GDM1 (cell line): Measurements from ENCODE around the gene G6PC1.
"Not testable (repeated sequence)": the region's sequence is repeated elsewhere in the genome, so short reads cannot be mapped to it uniquely, and the experiment has no call there.

Source experiments
- DNase-seq: peaks from one replicate; lab custom pipeline; 2025; lab: John Stamatoyannopoulos, UW

The G6PC1 gene

GRCh38 chr17:42901535-42902229, 1.1 kb downstream of the G6PC1 start:
- no peak for DNase-seq

GRCh38 chr17:42904110-42904469, 3.5 kb downstream of the G6PC1 start:
- no peak for DNase-seq

DNA sequence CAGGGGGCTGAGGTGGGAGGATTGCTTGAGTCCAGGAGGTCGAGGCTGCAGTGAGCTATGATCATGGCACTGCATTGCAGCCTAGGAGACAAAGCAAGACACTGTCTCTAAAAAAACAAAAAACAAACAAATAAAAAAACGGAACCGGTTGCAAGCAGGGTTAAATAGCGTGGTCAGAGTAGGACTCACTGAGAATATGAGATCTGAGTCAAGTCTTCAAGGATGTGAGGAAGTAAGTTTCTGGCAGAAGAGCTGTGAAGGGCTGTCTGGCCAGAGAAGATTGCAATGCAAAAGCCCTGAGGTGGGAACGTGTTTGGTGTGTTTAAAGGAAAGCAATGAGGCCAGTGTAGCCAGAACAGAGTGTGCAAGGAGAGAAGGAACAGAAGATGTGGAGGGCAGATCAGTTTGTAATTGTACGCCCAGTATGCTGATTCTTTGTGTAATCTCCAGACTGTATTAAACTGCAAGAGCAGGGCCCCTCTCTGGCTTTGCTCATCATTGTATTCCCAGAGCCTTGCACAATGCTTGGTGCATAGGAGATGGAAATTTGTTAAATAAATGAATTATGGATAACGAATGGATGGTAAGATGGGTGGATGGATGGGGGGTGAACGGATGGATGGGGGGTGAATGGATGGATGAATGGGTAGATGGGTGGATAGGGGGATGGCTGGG, 6.3 kb downstream of the G6PC1 start:
- DNase-seq, result no peak

GRCh38 chr17:42908872-42909700, 8.5 kb downstream of the G6PC1 start:
- DNase-seq, result no peak

DNA sequence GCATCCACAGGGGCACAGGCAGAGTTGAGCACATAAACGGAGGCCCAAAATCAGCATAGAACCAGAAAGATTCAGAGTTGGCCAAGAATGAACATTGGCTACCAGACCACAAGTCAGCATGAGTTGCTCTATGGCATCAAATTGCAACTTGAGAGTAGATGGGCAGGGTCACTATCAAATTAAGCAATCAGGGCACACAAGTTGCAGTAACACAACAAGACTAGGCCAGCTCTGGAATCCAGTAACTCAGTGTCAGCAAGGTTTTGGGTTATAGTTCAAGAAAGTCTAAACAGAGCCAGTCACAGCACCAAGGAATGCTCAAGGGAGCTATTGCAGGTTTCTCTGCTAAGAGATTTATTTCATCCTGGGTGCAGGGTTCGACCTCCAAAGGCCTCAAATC, 12.9 kb downstream of the G6PC1 start:
- no peak for DNase-seq

DNA sequence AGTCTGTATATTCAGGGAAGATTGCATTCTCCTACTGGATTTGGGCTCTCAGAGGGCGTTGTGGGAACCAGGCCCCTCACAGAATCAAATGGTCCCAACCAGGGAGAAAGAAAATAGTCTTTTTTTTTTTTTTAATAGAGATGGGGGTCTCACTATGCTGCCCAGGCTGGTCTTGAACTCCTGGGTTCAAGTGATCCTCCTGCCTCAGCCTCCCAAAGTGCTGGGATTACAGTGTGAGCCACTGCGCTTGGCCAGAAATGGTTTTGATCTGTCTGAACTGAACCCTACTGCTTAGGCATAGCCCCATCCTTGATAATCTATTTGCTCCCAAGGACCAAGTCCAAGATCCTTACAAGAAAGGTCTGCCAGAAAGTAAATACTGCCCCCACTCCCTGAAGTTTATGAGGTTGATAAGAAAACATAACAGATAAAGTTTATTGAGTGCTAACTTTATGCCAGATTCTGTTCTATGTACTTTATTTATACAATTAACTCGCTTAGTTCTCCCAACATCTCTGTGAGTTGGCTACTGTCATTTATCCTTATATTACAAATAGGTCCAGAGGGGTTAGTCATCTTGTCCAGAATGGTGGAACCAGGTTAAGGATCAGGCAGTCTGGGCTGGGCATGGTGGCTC, 13.5 kb downstream of the G6PC1 start:
- no peak for DNase-seq

GRCh38 chr17:42915288-42915687, 14.7 kb downstream of the G6PC1 start:
- DNase-seq, result not testable (repeated sequence)

- DNase-seq, result not testable (repeated sequence)
Observed at GRCh38 chr17:42916388-42917235, 16.0 kb downstream of the G6PC1 start.

GRCh38 chr17:42917236-42917603, 16.6 kb downstream of the G6PC1 start:
- no peak for DNase-seq

DNA sequence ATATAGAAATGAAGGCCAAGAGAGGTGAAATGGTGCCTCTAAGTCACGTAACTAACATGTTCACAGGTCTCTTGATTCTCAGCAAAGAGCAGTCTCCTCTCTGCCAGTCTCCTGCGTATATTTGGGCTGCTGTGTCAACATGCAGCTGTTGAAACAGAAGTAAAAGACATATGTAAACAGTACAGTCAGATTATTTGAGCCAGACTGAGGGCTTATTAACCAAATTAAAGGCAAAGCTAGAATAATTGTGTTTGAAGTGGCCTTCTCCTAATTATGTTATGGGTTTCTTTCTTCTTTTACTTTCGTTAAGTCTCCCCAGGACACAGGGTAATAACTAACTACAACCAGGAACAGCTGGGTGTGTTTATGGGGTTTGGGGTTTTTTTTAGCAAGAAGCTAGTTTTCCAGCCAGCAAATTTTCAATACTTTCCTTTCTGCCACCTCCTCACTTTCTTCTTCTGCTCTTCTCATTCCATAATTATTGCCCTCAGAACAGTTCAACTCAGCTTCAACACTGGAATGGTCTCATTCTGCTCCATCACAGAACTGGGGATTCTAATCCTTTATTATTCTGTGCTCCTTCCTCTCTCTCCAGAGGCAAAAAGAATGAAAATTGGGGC, 18.4 kb downstream of the G6PC1 start:
- no peak for DNase-seq

- DNase-seq, result not testable (repeated sequence)
Observed at GRCh38 chr17:42919522-42920077, 19.0 kb downstream of the G6PC1 start.

- DNase-seq, result no peak
Observed at GRCh38 chr17:42920106-42920900, 19.7 kb downstream of the G6PC1 start.

- no peak for DNase-seq
Observed at GRCh38 chr17:42920922-42921321, 20.3 kb downstream of the G6PC1 start.

- DNase-seq, result no peak
Observed at GRCh38 chr17:42922294-42922693, 21.7 kb downstream of the G6PC1 start.

DNA sequence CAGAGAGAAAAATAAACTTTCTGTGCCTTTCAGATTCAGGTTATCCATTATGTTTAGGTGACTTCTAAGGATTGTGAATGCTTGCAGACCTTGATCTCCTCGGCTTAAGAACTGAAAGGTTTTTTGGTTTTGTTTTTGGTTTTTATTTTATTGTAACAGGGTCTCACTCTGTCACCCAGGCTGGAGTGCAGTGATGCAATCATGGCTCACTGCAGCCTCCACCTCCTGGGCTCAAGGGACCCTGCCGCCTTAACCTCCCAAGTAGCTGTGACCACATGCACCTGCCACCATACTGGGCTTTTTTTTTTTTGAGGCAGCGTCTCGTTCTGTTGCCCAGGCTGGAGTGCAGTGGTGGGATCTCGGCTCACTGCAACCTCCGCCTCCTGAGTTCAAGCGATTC, 22.9 kb downstream of the G6PC1 start:
- not testable (repeated sequence) for DNase-seq

DNA sequence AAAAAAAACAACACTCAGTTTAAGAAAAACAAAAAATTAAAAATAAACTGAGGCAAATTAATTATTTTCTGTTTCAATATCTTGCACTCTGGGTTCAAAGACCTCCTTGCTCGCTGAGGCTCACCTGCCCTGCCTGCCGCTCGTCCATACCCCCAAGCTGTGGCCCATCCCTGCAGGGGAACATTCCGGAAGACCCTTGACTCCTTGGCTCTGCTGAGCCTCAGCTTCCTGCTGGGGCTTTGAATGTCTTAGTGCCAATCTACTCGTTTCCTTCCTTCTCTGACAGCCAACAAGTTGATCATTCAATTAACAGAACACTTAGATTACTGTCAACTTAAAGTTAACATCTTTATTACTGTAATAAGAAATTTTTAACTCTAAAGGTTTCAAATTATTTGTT, 24.3 kb downstream of the G6PC1 start:
- peak; percentile 31 for DNase-seq

DNA sequence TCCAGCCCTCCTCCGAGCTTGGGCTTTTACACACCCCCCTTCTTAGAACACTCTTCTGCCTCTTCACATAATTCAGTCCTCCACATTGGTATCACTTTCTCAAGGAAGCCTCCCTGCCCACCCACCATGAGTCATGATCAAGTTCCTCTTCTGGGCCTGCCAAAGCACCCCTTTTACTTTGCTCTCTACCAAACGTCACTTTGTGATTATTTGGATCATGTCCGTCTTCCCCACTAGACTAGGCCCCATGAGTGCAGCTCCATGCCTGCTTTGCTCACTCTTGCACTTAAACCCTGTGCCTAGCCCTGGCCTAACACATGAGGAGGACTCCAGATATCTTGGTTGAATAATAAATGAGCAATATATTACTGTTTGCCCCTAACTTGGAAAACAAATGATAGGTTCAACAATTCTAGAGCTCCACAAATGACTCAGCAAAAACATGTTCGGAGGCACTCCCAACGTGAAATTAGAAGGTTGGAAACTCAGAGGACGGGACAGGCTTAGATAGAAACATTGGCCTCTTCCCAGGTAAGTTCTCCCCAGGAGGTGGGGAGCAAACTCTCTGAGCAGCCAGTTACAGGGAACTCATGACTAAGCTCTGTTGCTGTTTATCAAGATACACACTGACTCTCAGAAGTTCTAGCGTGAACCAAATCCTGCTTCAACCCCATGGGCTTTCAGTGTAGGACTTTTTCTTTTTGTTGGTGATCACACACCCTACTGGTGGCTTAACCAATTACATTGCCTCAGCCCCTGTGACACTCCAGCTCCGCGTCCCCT, 28.3 kb downstream of the G6PC1 start:
- peak; percentile 89 for DNase-seq

- no peak for DNase-seq
Observed at GRCh38 chr17:42929497-42929844, 28.9 kb downstream of the G6PC1 start.
